Spleen (tissue), 11 donors: ENCODE measurements around the gene ADGRF3. TPM values are rescaled to one million over a fixed set of nuclear protein-coding genes. Genes with fewer than 3 reads are reported as not detected.

ENCODE experiments used
- DNase-seq: peaks from one replicate; pipeline ENCODE4 v3.0.0-alpha.2; 2020
- H3K27ac ChIP-seq, 8 donors: fragments of 200-600 bp; sonication (generic) in 7 of 8; 1 replicate in 4 of 8; 2 replicates in 4 of 8; pipeline versions ENCODE4 v1.5.0 to v1.8.0; 2016 to 2021; ENCODE audit warnings: inconsistent platforms in 4 of 8, mild to moderate bottlenecking in 4 of 8, moderate library complexity in 1 of 8
- H3K27me3 ChIP-seq, 7 donors: fragments of 200-600 bp; sonication (generic) in 6 of 7; replicated peaks in 1 of 7; 1 replicate in 4 of 7; 2 replicates in 3 of 7; pipeline versions ENCODE4 v1.5.0 to v1.8.0; 2016 to 2021; ENCODE audit warnings: inconsistent platforms in 3 of 7, mild to moderate bottlenecking in 1 of 7
- H3K36me3 ChIP-seq, 6 donors: fragments of 200-600 bp; sonication (generic) in 5 of 6; 1 replicate in 4 of 6; 2 replicates in 2 of 6; pipeline versions ENCODE4 v1.5.0 to v1.8.0; 2016 to 2021; ENCODE audit warnings: inconsistent platforms in 2 of 6
- H3K4me1 ChIP-seq, 6 donors: fragments of 200-600 bp; sonication (generic) in 5 of 6; 1 replicate in 3 of 6; 2 replicates in 3 of 6; pipeline versions ENCODE4 v1.5.0 to v1.8.0; 2016 to 2021; ENCODE audit warnings: inconsistent platforms in 3 of 6
- H3K4me3 ChIP-seq, 8 donors: fragments of 200-600 bp; sonication (generic) in 7 of 8; 1 replicate in 4 of 8; 2 replicates in 4 of 8; pipeline versions ENCODE4 v1.5.0 to v1.8.0; 2016 to 2021; ENCODE audit warnings: inconsistent platforms in 4 of 8, mild to moderate bottlenecking in 4 of 8, moderate library complexity in 2 of 8
- H3K9me3 ChIP-seq, 8 donors: fragments of 200-600 bp; sonication (generic) in 7 of 8; 1 replicate in 4 of 8; 2 replicates in 4 of 8; pipeline versions ENCODE4 v1.5.0 to v1.8.0; 2016 to 2021; ENCODE audit warnings: inconsistent platforms in 4 of 8
- POLR2A ChIP-seq, 3 donors: fragments of 450-650 bp; IDR thresholded peaks; one replicate each; pipeline ENCODE4 v1.5.1; 2017; ENCODE audit warnings: antibody characterized with exemption in 3 of 3, mild to moderate bottlenecking in 1 of 3
- POLR2AphosphoS5 ChIP-seq, 3 donors: sonication (generic); formaldehyde crosslinking; IDR thresholded peaks; one replicate each; pipeline ENCODE4 v1.5.1; 2017; ENCODE audit warnings: antibody characterized with exemption in 3 of 3
- whole genome bisulfite sequencing, 5 donors: extraction: QIAGEN DNeasy Blood & Tissue Kit in 3 of 5; methylation state at CpG; one replicate each; pipeline versions ENCODE4 v1.1.5 to v1.1.7; 2013 to 2018; 5-methylcytosine and 5-hydroxymethylcytosine counted together
- intact Hi-C: fragments of 100-400 bp; cut with DNase I; formaldehyde crosslinking; loops from one replicate; pipeline ENCODE4 v1.15.0; 2023; ENCODE audit warnings: low total_unique reads
- polyA plus RNA-seq, 3 donors: library from polyadenylated mRNA; stranded (reverse); fragments of 200-250 nt; gene quantifications; one replicate each; pipeline ENCODE4 v1.2.1, GENCODE V29; 2013
- total RNA-seq, 7 donors: library from RNA; depleted of rRNA in 3 of 7; stranded (reverse); fragments of >200 nt in 3 of 7; fragmentation: NEBNext Ultra II Directional in 4 of 7; extraction: Animal tissue kit (Norgen Biotek cat#: 25700) in 4 of 7; gene quantifications; one replicate each; pipeline versions ENCODE4 v1.1.0 to v1.2.1, GENCODE V29; 2016 to 2021
- TF ChIP-seq, protein P1 (sequence below), 11 experiments: fragments of 200-600 bp in 7 of 11; fragments of 450-650 bp in 4 of 11; sonication (generic) in 4 of 11; IDR thresholded peaks in 8 of 11; conservative IDR thresholded peaks in 3 of 11; 1 replicate in 7 of 11; 2 replicates in 4 of 11; pipeline versions ENCODE4 v1.4.0 to v1.8.0; 2016 to 2021; ENCODE audit warnings: antibody characterized with exemption in 11 of 11, inconsistent platforms in 4 of 11, mild to moderate bottlenecking in 1 of 11
- donor health status: healthy with polysubstance abuse.
- donor health status: DM: no; HTN: no; CAD: no; lungs with moderate emphysema.
- donor health status: DM: no; HTN: no; CAD: no.
- donor health status: Bipolar disorder and iron deficiency.
- donor health status: healthy.
- donor health status: DM: no; HTN: no; CAD: no.
- donor health status: DM: yes; HTN: yes; CAD: no.

Gene ADGRF3
- total and polyA plus RNA-seq, 10 donors: 0.15 to 6.2 (median 0.63) TPM

DNA sequence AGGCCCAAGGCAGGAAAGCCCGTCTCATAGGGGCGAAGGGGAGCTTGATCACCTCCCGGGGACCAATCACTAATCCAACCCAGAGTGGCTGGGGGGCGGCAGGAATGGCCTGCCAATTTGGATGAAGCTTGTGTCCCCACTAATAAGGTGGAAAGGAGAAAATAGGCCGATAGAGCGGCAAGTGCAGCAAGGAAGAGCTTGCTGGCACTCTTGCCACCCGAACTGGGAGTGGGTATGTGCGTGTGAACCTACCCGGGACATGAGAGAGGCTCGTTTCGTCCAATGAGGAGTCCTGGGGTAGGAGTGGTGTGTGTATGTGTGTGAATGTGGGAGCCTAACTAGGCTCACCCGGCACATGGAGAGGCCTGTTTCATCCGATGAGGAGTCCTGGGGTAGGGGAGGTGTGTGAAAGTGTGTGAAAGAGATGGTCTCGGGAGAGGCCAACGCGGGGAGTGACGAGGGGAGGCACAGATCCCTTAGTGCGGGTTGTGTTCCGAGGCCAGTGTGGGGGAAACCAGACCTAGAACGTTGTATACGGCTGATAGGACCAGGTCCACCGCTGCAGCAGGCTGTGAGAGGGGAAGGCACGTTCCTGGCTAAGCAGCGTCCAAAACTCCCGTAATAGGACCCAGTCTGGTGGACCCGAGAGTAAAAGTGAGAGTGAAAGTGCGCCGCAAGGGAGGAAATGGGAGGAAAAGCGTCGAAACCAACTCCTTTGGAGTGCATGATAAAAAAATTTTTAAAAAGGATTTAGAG, 47.8 kb downstream of the ADGRF3 start:
- Histone ChIP-seq H3K36me3 (peaks cover 0 to 3% (median 0%) of the 10 kb centered on the region in 6 donors), H3K4me3 (peak overlapping the region; percentile 40 to 77 (median 60)), H3K27me3 (no peaks in the 10 kb centered on the region), H3K4me1 (peaks cover 0 to 47% (median 30%) of the 10 kb centered on the region in 6 donors), H3K9me3 (no peaks in the 10 kb centered on the region), H3K27ac (peak overlapping the region; percentile 48 to 93 (median 88))
- intact Hi-C loops: no loop called here
- 2 to 6% (median 4%) methylated on average over 30 of the region's 30 CpGs for WGBS, 5 donors
- peak; percentile 80 for DNase-seq
- peak in 2 of 3 donors; percentile 49 to 71 for TF ChIP-seq POLR2AphosphoS5 (IDR thresholded peaks at IDR 0.05)
- TF ChIP-seq, protein P1, sequence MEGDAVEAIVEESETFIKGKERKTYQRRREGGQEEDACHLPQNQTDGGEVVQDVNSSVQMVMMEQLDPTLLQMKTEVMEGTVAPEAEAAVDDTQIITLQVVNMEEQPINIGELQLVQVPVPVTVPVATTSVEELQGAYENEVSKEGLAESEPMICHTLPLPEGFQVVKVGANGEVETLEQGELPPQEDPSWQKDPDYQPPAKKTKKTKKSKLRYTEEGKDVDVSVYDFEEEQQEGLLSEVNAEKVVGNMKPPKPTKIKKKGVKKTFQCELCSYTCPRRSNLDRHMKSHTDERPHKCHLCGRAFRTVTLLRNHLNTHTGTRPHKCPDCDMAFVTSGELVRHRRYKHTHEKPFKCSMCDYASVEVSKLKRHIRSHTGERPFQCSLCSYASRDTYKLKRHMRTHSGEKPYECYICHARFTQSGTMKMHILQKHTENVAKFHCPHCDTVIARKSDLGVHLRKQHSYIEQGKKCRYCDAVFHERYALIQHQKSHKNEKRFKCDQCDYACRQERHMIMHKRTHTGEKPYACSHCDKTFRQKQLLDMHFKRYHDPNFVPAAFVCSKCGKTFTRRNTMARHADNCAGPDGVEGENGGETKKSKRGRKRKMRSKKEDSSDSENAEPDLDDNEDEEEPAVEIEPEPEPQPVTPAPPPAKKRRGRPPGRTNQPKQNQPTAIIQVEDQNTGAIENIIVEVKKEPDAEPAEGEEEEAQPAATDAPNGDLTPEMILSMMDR (IDR thresholded peaks at IDR 0.05 in 8 of 11, conservative IDR thresholded peaks at IDR 0.05 in 3 of 11): no peak
- no peak for TF ChIP-seq POLR2A (IDR thresholded peaks at IDR 0.05)

DNA sequence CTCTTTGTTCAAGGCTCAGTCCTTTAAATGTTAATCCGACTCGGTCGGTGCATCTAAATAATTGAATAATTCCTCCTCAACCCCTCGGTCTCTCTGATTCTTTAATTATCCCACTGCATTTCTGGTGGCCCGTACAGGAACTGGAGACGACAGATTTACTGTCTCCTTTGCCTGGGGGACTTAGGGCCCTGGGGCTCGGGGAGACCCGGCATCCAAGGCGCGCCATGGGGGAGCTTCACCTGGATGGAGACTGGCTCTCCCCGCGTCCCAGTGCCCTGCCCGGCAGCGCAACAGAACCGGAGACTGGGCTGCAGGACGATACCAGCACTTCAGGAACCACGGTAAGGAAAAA, 48.3 kb downstream of the ADGRF3 start:
- H3K4me3 ChIP-seq: peak overlapping the region in 7 of 8 donors; percentile 45 to 77 (median 62)
- TF ChIP-seq POLR2A (IDR thresholded peaks at IDR 0.05) (no peak), POLR2AphosphoS5 (IDR thresholded peaks at IDR 0.05) (no peak)
- TF ChIP-seq, protein P1 (IDR thresholded peaks at IDR 0.05 in 8 of 11, conservative IDR thresholded peaks at IDR 0.05 in 3 of 11): no peak
- no peaks in the 10 kb centered on the region for H3K27me3 ChIP-seq
- H3K9me3 ChIP-seq: no peaks in the 10 kb centered on the region
- 24 to 45% (median 38%) methylated on average over 17 of the region's 17 CpGs for WGBS, 5 donors
- H3K27ac ChIP-seq: peak overlapping the region; percentile 48 to 93 (median 88)
- DNase-seq: no peak
- peaks cover 0 to 47% (median 30%) of the 10 kb centered on the region in 6 donors for H3K4me1 ChIP-seq
- H3K36me3 ChIP-seq: no peaks in the 10 kb centered on the region
- intact Hi-C loops: no loop called here

DNA sequence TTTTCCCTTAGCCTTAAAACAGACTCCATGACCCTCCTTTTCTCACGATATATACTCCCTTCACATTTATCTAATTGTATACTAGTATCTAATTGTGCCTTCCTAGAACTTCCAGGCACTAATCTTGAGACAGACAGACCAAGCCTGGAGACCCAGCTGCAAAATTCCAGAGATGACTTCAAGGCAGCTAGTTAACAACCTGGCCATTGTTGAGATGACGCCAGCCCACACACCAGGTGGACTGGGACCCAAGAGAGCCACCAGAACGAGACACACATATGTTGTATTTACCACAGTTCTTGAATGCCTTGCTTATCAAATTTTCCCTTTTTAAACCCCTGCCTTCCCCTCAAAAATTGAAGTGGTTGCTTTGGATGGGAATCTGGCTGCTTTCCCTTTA, 49.5 kb downstream of the ADGRF3 start:
- no peaks in the 10 kb centered on the region for H3K9me3 ChIP-seq
- H3K27ac ChIP-seq: no peak overlapping the region
- DNase-seq: no peak
- WGBS, 5 donors: 88 to 97% (median 91%) methylated on average over 3 of the region's 3 CpGs
- no peaks in the 10 kb centered on the region for H3K27me3 ChIP-seq
- H3K4me1 ChIP-seq: peaks cover 0 to 44% (median 30%) of the 10 kb centered on the region in 6 donors
- TF ChIP-seq POLR2AphosphoS5 (IDR thresholded peaks at IDR 0.05) (no peak), POLR2A (IDR thresholded peaks at IDR 0.05) (no peak)
- TF ChIP-seq, protein P1 (IDR thresholded peaks at IDR 0.05 in 8 of 11, conservative IDR thresholded peaks at IDR 0.05 in 3 of 11): no peak
- intact Hi-C loops: no loop called here
- H3K36me3 ChIP-seq: peaks cover 0 to 4% (median 0%) of the 10 kb centered on the region in 6 donors
- no peak overlapping the region for H3K4me3 ChIP-seq

DNA sequence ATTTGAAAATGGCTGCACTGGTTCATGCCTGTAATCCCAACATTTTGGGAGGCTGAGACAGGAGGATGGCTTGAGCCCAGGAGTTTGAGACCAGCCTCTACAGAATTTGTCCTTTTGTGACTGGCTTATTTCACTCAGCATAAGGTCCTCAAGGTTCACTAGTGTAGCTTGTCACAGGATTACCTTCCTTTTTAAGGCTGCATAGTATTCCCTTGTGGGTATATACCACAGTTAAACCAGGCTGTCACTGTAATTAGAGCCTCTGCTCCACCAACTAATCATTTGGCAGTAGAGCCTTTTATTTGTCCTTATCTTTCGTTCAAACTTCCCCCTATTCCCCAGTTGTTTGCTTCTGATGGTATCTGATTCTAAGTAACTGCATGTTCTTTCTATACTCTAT, 51.1 kb downstream of the ADGRF3 start:
- H3K9me3 ChIP-seq: no peaks in the 10 kb centered on the region
- H3K27me3 ChIP-seq: no peaks in the 10 kb centered on the region
- H3K4me1 ChIP-seq: peaks cover 0 to 29% (median 19%) of the 10 kb centered on the region in 6 donors
- H3K27ac ChIP-seq: no peak overlapping the region
- DNase-seq: no peak
- no peak overlapping the region for H3K4me3 ChIP-seq
- 85 to 92% (median 89%) methylated on average over 1 of the region's 1 CpG for WGBS, 5 donors
- intact Hi-C loops: no loop called here
- TF ChIP-seq, protein P1 (IDR thresholded peaks at IDR 0.05 in 8 of 11, conservative IDR thresholded peaks at IDR 0.05 in 3 of 11): no peak
- TF ChIP-seq POLR2AphosphoS5 (IDR thresholded peaks at IDR 0.05) (no peak), POLR2A (IDR thresholded peaks at IDR 0.05) (no peak)
- peaks cover 0 to 17% (median 3%) of the 10 kb centered on the region in 6 donors for H3K36me3 ChIP-seq
